Transverse colon (tissue), 4 donors: ENCODE measurements around the gene SYT7. TPM values are rescaled to one million over a fixed set of nuclear protein-coding genes. Genes with fewer than 3 reads are reported as not detected.
"Not testable (repeated sequence)": the region's sequence is repeated elsewhere in the genome, so short reads cannot be mapped to it uniquely, and the experiment has no call there.

Source experiments
- DNase-seq: peaks from one replicate; pipeline ENCODE4 v3.0.0-alpha.2; 2019
- H3K27ac ChIP-seq, 4 donors: fragments of 200-600 bp; sonication (generic); 2 replicates each; pipeline ENCODE4 v1.5.1; 2016 to 2018; ENCODE audit warnings: inconsistent platforms in 4 of 4
- H3K27me3 ChIP-seq: fragments of 200-600 bp; sonication (generic); 2 replicates; pipeline ENCODE4 v1.5.1; 2017; ENCODE audit warnings: inconsistent platforms
- H3K36me3 ChIP-seq, 4 donors: fragments of 200-600 bp; sonication (generic); 2 replicates each; pipeline ENCODE4 v1.5.1; 2017 to 2019; ENCODE audit warnings: inconsistent platforms in 4 of 4
- H3K4me1 ChIP-seq, 4 donors: fragments of 200-600 bp; sonication (generic); 2 replicates each; pipeline ENCODE4 v1.5.1; 2017 to 2020; ENCODE audit warnings: inconsistent platforms in 4 of 4
- H3K4me3 ChIP-seq, 4 donors: fragments of 200-600 bp; sonication (generic); 1 replicate in 1 of 4; 2 replicates in 3 of 4; pipeline versions ENCODE4 v1.5.1 to v1.6.1; 2017 to 2019; ENCODE audit warnings: inconsistent platforms in 4 of 4
- H3K9me3 ChIP-seq, 2 donors: fragments of 200-600 bp; sonication (generic); 2 replicates each; pipeline ENCODE4 v1.5.1; 2017 to 2019; ENCODE audit warnings: inconsistent platforms in 2 of 2
- EP300 ChIP-seq: sonication (generic); formaldehyde crosslinking; IDR thresholded peaks from one replicate; pipeline ENCODE4 v1.6.1; 2017; ENCODE audit warnings: antibody characterized with exemption, low read depth
- POLR2A ChIP-seq: fragments of 450-650 bp; IDR thresholded peaks from one replicate; pipeline ENCODE4 v1.6.1; 2016; ENCODE audit warnings: antibody characterized with exemption, mild to moderate bottlenecking, moderate library complexity
- POLR2AphosphoS5 ChIP-seq, 3 donors: sonication (generic); formaldehyde crosslinking; IDR thresholded peaks; one replicate each; pipeline ENCODE4 v1.6.1; 2016; ENCODE audit warnings: antibody characterized with exemption in 3 of 3
- WGBS, 2 donors: methylation state at CpG; one replicate each; pipeline ENCODE4 v1.1.5; 2018; ENCODE audit warnings: low coverage in 1 of 2; 5-methylcytosine and 5-hydroxymethylcytosine counted together
- in situ Hi-C, 4 donors: fragments of 200-750 bp; cut with MboI; loops; one replicate each; pipeline versions ENCODE4 v1.15.0 to v1.15.1; 2017; ENCODE audit warnings: low sequenced_read_pairs in 3 of 4, low pct_ligation_motif_present in 1 of 4, low pct_unique_long_range_greater_than_20kb in 1 of 4
- intact Hi-C: fragments of 100-400 bp; cut with DNase I; formaldehyde crosslinking; loops from one replicate; pipeline ENCODE4 v1.15.1; 2023; ENCODE audit warnings: low total_unique reads
- total RNA-seq, 4 donors: library from RNA; depleted of rRNA; stranded (reverse); fragments of >200 nt; gene quantifications; one replicate each; pipeline ENCODE4 v1.1.0, GENCODE V29; 2016
- TF ChIP-seq, protein P1 (sequence below), 5 experiments: fragments of 200-600 bp in 3 of 5; fragments of 450-650 bp in 2 of 5; sonication (generic) in 3 of 5; IDR thresholded peaks; 1 replicate in 2 of 5; 2 replicates in 3 of 5; pipeline ENCODE4 v1.5.1; 2016 to 2017; ENCODE audit warnings: antibody characterized with exemption in 5 of 5, inconsistent platforms in 3 of 5, mild to moderate bottlenecking in 2 of 5, moderate library complexity in 1 of 5

Gene SYT7
- total RNA-seq, 4 donors from 2014 or later: 6.8 to 26.2 (median 12.8) TPM

DNA sequence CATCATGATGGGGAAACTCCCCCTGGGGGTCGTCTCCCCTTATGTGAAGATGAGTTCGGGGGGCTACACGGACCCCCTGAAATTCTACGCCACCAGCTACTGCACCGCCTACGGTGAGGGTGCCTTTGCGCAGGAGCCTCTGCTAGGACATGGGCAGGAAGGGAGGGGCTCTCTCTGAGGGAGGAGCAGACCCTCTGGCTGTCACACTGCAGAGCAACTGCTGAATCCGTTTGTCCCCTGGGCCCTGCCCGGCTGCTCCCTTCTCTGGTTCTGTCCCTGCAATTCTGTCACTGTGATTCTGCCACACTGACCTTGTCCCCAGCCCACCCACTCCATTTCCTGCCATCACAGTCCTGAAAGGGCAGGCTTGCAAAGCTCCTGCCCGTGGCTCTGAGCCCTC lies 99.1 kb downstream of the SYT7 start:
- in situ Hi-C loops: no loop called here
- Histone ChIP-seq H3K4me3 (no peak overlapping the region), H3K4me1 (peaks cover 5 to 19% (median 8%) of the 10 kb centered on the region in 4 donors), H3K27ac (no peak overlapping the region), H3K27me3 (no peaks in the 10 kb centered on the region), H3K36me3 (no peaks in the 10 kb centered on the region), H3K9me3 (no peaks in the 10 kb centered on the region)
- WGBS, 2 donors: 56% methylated on average over 10 of the region's 10 CpGs; no CpG with 5 or more reads in 1 of the 2 donors
- TF ChIP-seq, protein P1, sequence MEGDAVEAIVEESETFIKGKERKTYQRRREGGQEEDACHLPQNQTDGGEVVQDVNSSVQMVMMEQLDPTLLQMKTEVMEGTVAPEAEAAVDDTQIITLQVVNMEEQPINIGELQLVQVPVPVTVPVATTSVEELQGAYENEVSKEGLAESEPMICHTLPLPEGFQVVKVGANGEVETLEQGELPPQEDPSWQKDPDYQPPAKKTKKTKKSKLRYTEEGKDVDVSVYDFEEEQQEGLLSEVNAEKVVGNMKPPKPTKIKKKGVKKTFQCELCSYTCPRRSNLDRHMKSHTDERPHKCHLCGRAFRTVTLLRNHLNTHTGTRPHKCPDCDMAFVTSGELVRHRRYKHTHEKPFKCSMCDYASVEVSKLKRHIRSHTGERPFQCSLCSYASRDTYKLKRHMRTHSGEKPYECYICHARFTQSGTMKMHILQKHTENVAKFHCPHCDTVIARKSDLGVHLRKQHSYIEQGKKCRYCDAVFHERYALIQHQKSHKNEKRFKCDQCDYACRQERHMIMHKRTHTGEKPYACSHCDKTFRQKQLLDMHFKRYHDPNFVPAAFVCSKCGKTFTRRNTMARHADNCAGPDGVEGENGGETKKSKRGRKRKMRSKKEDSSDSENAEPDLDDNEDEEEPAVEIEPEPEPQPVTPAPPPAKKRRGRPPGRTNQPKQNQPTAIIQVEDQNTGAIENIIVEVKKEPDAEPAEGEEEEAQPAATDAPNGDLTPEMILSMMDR (IDR thresholded peaks at IDR 0.05): no peak
- TF ChIP-seq EP300: no peak
- TF ChIP-seq POLR2AphosphoS5 (IDR thresholded peaks at IDR 0.05): no peak
- TF ChIP-seq POLR2A: no peak
- intact Hi-C loops: no loop called here
- DNase-seq: no peak

DNA sequence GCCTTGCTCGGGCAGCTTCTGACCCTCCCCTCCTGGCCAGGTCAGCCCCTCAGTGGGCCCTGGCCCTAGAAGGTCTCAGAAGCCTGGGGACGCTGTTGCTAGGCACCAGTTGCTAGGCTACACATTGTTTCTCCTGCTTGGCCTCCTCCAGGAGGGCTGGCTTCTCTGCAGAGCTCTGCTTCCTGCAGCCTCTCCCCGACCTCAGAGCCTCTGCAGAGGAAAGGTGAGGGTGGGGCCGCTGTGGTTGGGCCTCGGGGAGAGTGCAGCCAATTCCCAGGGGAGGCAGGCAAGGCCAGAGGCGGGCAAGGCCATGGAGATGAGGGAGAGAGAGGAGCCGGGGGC lies 99.9 kb downstream of the SYT7 start:
- WGBS, 2 donors: 32% methylated on average over 7 of the region's 7 CpGs; no CpG with 5 or more reads in 1 of the 2 donors
- Histone ChIP-seq H3K36me3 (no peaks in the 10 kb centered on the region), H3K9me3 (no peaks in the 10 kb centered on the region), H3K27me3 (no peaks in the 10 kb centered on the region), H3K4me3 (no peak overlapping the region), H3K27ac (no peak overlapping the region), H3K4me1 (peaks cover 5 to 19% (median 8%) of the 10 kb centered on the region in 4 donors)
- DNase-seq: peak; percentile 47
- TF ChIP-seq POLR2A (no peak), EP300 (no peak), POLR2AphosphoS5 (IDR thresholded peaks at IDR 0.05) (no peak)
- TF ChIP-seq, protein P1 (IDR thresholded peaks at IDR 0.05): no peak
- in situ Hi-C loops: no loop called here
- intact Hi-C loops: no loop called here

DNA sequence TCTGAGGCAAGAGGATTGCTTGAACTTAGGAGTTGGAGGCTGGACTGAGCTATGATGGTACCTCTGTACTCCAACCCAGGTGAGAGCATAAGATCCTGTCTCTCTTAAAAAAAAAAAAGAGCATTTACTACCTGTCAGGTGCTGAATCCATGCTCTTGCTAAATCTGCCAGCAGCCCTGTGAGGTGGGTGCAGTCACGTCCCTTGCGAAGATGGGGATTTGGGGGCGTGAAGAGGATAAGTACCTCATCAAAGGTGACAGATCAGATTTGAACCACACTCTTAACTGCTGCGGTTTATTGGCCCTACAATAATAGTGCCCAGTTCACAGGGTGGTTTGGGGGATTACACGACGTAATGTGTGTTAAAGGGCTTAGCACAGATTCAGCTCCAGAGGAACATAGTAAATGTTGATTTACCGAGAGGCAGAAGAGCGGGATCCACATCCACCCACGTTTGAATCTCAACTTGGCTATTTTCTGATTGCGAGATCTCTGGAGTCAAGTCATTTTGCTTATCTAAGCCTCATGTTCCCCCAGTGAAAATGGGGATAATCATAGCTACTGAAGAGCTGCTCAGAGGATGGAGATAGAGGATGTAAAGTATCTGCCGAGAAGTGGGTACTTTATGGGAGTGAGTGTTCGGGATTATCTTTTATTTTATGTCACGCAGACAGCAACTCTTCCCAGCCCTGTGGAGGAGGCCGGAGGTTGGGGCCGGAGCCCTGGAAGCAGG lies 100.4 kb downstream of the SYT7 start:
- 75 to 76% methylated on average over 3 to 15 of the region's 15 CpGs for WGBS, 2 donors

DNA sequence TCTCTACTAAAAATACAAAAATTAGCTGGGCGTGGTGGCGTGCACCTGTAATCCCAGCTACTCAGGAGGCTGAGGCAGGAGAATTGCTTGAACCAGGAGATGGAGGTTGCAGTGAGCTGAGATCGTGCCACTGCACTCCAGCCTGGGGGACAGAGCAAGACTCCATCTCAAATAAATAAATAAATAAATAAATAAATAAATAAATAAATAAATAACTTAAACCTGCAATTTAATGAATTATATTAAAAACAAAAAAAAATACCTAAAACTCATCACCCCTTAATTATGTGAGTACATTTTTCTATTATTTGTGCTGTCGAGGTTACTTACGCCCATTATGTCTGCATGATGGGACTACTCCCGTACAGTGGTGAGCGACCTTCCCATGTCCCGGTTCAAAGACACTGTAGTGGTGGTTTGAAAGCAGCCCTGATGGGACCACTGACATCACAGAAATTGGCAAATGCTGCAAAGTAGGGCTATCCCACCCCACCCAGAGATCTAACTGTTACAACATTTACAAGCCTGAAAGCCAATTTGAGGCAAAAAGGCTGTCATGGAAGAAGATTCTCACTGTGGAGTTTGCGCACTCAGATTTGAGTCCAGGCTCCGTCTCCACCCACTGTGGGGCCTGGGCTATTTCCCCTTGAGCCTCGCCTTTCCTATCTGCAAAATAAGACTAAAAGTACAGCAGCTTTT lies 101.4 kb downstream of the SYT7 start:
- H3K27ac ChIP-seq, intact Hi-C loops, H3K27me3 ChIP-seq, H3K9me3 ChIP-seq, DNase-seq, H3K36me3 ChIP-seq, H3K4me3 ChIP-seq: not testable (repeated sequence)
- 91 to 96% methylated on average over 4 to 11 of the region's 11 CpGs for WGBS, 2 donors
- peaks cover 5 to 19% (median 8%) of the 10 kb centered on the region in 4 donors for H3K4me1 ChIP-seq
- in situ Hi-C loops: loop anchor here in 3 of 4 donors (10.0 kb wide), 2 partner anchors 45 to 155 kb away; no protein-coding TSS in a partner anchor

More for the DNA sequence above, 100.4 kb downstream of the SYT7 start:
- Histone ChIP-seq H3K27me3 (no peaks in the 10 kb centered on the region), H3K27ac (no peak overlapping the region), H3K4me1 (peaks cover 5 to 19% (median 8%) of the 10 kb centered on the region in 4 donors), H3K4me3 (no peak overlapping the region), H3K36me3 (no peaks in the 10 kb centered on the region), H3K9me3 (no peaks in the 10 kb centered on the region)
- no peak for DNase-seq
- in situ Hi-C loops (no loop called here), intact Hi-C loops (no loop called here)
- TF ChIP-seq POLR2AphosphoS5 (IDR thresholded peaks at IDR 0.05) (no peak), EP300 (no peak), POLR2A (no peak)
- TF ChIP-seq, protein P1 (IDR thresholded peaks at IDR 0.05): no peak
